Breast epithelium (tissue), 4 donors: ENCODE measurements around the gene CACNB2. TPM values are rescaled to one million over a fixed set of nuclear protein-coding genes. Genes with fewer than 3 reads are reported as not detected.
"Not testable (repeated sequence)": the region's sequence is repeated elsewhere in the genome, so short reads cannot be mapped to it uniquely, and the experiment has no call there.

ENCODE experiments used
- DNase-seq, 2 donors: peaks; one replicate each; pipeline ENCODE4 v3.0.0-alpha.2; 2019; ENCODE audit warnings: low spot score in 2 of 2
- H3K27ac ChIP-seq, 2 donors: fragments of 200-600 bp; sonication (generic) in 1 of 2; one replicate each; pipeline ENCODE4 v1.5.1; 2016 to 2019; ENCODE audit warnings: mild to moderate bottlenecking in 1 of 2
- H3K27me3 ChIP-seq, 2 donors: fragments of 200-600 bp; sonication (generic) in 1 of 2; one replicate each; pipeline versions ENCODE4 v1.5.1 to v1.6.0; 2017 to 2019; ENCODE audit warnings: control low read depth in 1 of 2, mild to moderate bottlenecking in 1 of 2
- H3K36me3 ChIP-seq: fragments of 200-600 bp; one replicate; pipeline ENCODE4 v1.5.1; 2019
- H3K4me1 ChIP-seq, 2 donors: fragments of 200-600 bp; sonication (generic); one replicate each; pipeline ENCODE4 v1.5.1; 2016 to 2019; ENCODE audit warnings: control low read depth in 1 of 2
- H3K4me3 ChIP-seq, 3 donors: fragments of 200-600 bp; sonication (generic); 1 replicate in 2 of 3; 2 replicates in 1 of 3; pipeline ENCODE4 v1.5.1; 2016 to 2019; ENCODE audit warnings: mild to moderate bottlenecking in 3 of 3, moderate library complexity in 2 of 3
- H3K9me3 ChIP-seq, 2 donors: fragments of 200-600 bp; sonication (generic) in 1 of 2; one replicate each; pipeline ENCODE4 v1.5.1; 2016 to 2019; ENCODE audit warnings: control low read depth in 1 of 2
- POLR2A ChIP-seq: fragments of 450-650 bp; IDR thresholded peaks from one replicate; pipeline ENCODE4 v1.6.1; 2016; ENCODE audit warnings: antibody characterized with exemption, mild to moderate bottlenecking, moderate library complexity
- POLR2AphosphoS5 ChIP-seq, 3 donors: sonication (generic); formaldehyde crosslinking; IDR thresholded peaks; one replicate each; pipeline ENCODE4 v1.6.1; 2017; ENCODE audit warnings: antibody characterized with exemption in 3 of 3
- intact Hi-C: fragments of 100-400 bp; cut with DNase I; formaldehyde crosslinking; loops from one replicate; pipeline ENCODE4 v1.15.1; 2023; ENCODE audit warnings: low total_unique reads
- total RNA-seq, 3 donors: library from RNA; depleted of rRNA; stranded (reverse); fragments of >200 nt; gene quantifications; one replicate each; pipeline ENCODE4 v1.1.0, GENCODE V29; 2016
- TF ChIP-seq, protein P1 (sequence below), 3 donors: fragments of 450-650 bp; IDR thresholded peaks; one replicate each; pipeline ENCODE4 v1.5.1; 2016 to 2017; ENCODE audit warnings: antibody characterized with exemption in 3 of 3, mild to moderate bottlenecking in 3 of 3, moderate library complexity in 3 of 3

Gene CACNB2
- total RNA-seq, 3 donors from 2014 or later, result 0.48 to 8.9 (median 7.5) TPM

- intact Hi-C loops, result no loop called here
- no peak overlapping the region for H3K27ac ChIP-seq
- no peaks in the 10 kb centered on the region for H3K4me1 ChIP-seq
Observed at GRCh38 chr10:18164093-18164492, 23.9 kb downstream of the CACNB2 start.

DNA sequence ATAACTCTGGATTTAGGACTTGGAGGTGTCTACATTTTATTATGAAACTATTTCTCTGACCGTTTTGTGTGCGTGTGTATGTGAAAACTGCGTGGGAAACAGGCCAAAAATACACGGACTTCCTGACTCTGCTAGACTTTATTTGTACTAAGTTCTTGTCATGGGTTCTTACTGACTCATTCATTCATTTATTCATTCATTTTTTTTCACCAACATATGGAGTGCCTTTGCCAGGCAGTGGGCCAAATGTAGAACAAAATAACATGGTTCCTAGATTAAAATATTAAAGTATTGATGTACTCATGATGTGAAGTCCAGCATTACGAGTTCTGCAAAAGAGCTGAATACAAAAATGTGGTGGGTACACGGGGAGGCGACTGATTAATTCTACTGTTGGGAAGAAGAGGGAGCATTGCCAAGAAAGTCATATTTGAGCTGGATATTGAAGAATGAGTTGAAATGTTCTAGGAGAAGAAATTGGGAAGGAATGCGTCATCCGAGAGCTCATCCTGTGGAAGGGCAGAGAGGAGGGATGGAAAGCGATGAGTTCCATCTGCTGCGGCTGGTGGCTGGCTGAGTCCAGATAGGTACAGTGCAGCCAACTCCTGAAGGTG, 24.6 kb downstream of the CACNB2 start:
- H3K27ac ChIP-seq, result no peak overlapping the region

More at GRCh38 chr10:18164093-18164492, 23.9 kb downstream of the CACNB2 start:
- no peaks in the 10 kb centered on the region for H3K27me3 ChIP-seq
- no peak overlapping the region for H3K4me3 ChIP-seq
- H3K9me3 ChIP-seq, result no peaks in the 10 kb centered on the region
- no peaks in the 10 kb centered on the region for H3K36me3 ChIP-seq
- no peak for DNase-seq
- TF ChIP-seq POLR2AphosphoS5 (IDR thresholded peaks at IDR 0.05) (no peak), POLR2A (no peak)
- TF ChIP-seq, protein P1, sequence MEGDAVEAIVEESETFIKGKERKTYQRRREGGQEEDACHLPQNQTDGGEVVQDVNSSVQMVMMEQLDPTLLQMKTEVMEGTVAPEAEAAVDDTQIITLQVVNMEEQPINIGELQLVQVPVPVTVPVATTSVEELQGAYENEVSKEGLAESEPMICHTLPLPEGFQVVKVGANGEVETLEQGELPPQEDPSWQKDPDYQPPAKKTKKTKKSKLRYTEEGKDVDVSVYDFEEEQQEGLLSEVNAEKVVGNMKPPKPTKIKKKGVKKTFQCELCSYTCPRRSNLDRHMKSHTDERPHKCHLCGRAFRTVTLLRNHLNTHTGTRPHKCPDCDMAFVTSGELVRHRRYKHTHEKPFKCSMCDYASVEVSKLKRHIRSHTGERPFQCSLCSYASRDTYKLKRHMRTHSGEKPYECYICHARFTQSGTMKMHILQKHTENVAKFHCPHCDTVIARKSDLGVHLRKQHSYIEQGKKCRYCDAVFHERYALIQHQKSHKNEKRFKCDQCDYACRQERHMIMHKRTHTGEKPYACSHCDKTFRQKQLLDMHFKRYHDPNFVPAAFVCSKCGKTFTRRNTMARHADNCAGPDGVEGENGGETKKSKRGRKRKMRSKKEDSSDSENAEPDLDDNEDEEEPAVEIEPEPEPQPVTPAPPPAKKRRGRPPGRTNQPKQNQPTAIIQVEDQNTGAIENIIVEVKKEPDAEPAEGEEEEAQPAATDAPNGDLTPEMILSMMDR (IDR thresholded peaks at IDR 0.05), result no peak

DNA sequence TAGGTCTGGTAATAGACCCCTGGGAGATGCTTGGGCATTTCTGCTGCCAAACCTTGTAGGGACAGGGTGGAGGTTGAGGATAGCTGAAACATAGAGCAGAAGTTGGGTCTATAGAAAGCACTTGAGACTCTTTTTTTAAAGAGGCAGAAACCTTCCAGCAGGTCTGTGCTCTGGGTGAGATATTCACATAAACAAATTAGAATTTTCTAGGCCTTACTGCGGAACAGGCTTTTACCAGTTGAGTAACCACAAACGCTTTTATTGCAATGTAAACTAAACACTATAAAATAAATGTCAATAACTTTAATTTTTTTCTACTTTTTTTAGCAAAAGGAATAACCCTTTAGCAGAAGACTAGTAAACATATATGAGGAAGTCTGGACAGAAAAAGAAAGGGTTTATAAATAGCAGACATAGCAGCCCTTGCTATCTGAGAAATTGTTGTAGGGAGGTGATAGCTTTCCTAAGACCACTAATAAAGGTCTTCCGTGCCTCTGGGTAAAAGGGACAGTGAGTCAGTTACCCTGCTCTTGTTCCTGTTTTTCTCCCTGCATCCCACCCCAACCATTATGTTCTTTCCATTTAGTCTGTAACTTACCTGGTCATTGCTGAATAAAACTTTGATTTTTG, 38.7 kb downstream of the CACNB2 start:
- Histone ChIP-seq H3K4me3 (no peak overlapping the region), H3K4me1 (no peaks in the 10 kb centered on the region), H3K36me3 (no peaks in the 10 kb centered on the region), H3K9me3 (no peaks in the 10 kb centered on the region), H3K27ac (no peak overlapping the region), H3K27me3 (no peaks in the 10 kb centered on the region)
- TF ChIP-seq POLR2A (no peak), POLR2AphosphoS5 (IDR thresholded peaks at IDR 0.05) (no peak)
- TF ChIP-seq, protein P1 (IDR thresholded peaks at IDR 0.05), result no peak
- intact Hi-C loops, result loop anchor here (5.0 kb wide), 1 partner anchor 847 kb away; no protein-coding TSS in a partner anchor
- no peak for DNase-seq

More for the DNA sequence above, 24.6 kb downstream of the CACNB2 start:
- DNase-seq, result no peak
- Histone ChIP-seq H3K4me1 (no peaks in the 10 kb centered on the region), H3K27me3 (no peaks in the 10 kb centered on the region), H3K4me3 (no peak overlapping the region), H3K9me3 (no peaks in the 10 kb centered on the region), H3K36me3 (no peaks in the 10 kb centered on the region)
- TF ChIP-seq POLR2AphosphoS5 (IDR thresholded peaks at IDR 0.05) (no peak), POLR2A (no peak)
- TF ChIP-seq, protein P1 (IDR thresholded peaks at IDR 0.05), result no peak
- intact Hi-C loops, result no loop called here

DNA sequence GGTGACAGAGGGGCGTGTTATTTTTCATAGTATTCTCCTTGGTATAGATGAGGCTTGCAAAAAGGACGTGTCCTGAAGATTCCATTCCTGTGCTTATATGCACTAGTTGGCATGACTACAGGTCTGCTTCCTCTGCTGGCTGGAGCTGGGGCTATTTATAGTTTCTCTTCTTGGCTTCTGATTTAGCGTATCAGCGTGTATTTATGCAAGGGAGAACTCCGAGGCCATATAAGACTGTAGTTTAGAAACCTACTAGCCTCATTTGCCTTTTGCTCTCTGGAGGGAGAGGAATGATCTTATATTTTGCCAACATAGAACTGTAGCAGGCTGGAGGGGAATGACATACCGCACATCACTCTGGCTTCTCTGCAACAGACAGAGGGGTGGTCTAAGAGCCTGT, 39.7 kb downstream of the CACNB2 start:
- Histone ChIP-seq H3K27ac (no peak overlapping the region), H3K27me3 (no peaks in the 10 kb centered on the region), H3K36me3 (no peaks in the 10 kb centered on the region), H3K9me3 (no peaks in the 10 kb centered on the region), H3K4me1 (no peaks in the 10 kb centered on the region), H3K4me3 (no peak overlapping the region)
- TF ChIP-seq POLR2AphosphoS5 (IDR thresholded peaks at IDR 0.05) (no peak), POLR2A (no peak)
- TF ChIP-seq, protein P1 (IDR thresholded peaks at IDR 0.05), result no peak
- intact Hi-C loops, result loop anchor here (5.0 kb wide), 1 partner anchor 848 kb away; no protein-coding TSS in a partner anchor
- no peak for DNase-seq

DNA sequence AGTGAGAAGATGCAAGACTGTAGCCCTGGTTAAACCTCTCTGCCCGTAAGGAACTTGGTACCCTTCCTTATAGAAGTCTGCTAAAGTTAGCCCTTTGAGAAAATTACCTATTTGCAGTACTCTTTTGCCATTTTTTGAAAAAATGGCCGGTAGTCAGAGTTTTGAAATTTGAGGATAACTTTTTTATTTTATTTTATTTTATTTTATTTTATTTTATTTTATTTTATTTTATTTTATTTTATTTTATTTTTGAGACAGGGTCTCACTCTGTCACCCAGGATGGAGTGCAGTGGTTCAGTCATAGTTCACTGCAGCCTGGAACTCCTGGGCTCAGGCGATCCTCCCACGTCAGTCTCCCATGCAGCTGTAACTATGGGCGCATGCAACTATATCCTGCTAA, 41.2 kb downstream of the CACNB2 start:
- H3K27me3 ChIP-seq, H3K9me3 ChIP-seq, DNase-seq, intact Hi-C loops, H3K4me3 ChIP-seq, H3K27ac ChIP-seq, H3K36me3 ChIP-seq, H3K4me1 ChIP-seq: not testable (repeated sequence)
